Neural cell (in vitro differentiated cells): ENCODE data around the gene HYCC1.

Source experiments
- CTCF ChIP-seq: fragments of 450-650 bp; IDR thresholded peaks from 2 replicates; pipeline ENCODE4 v1.5.1; 2014; ENCODE audit warnings: antibody characterized with exemption, mild to moderate bottlenecking, moderate library complexity; ENCODE audit not compliant: poor library complexity, severe bottlenecking
- EP300 ChIP-seq: fragments of 450-650 bp; conservative IDR thresholded peaks from 2 replicates; pipeline ENCODE4 v1.6.1; 2014; ENCODE audit warnings: antibody characterized with exemption, mild to moderate bottlenecking, moderate library complexity; ENCODE audit not compliant: poor library complexity, severe bottlenecking
- EZH2 ChIP-seq: fragments of 200-600, 300-800 bp; shearing (Covaris generic), sonication (generic); IDR thresholded peaks from 2 replicates; pipeline ENCODE4 v1.6.1; 2014; ENCODE audit warnings: antibody characterized with exemption, low read length, borderline replicate concordance, mild to moderate bottlenecking; ENCODE audit not compliant: insufficient read depth, poor library complexity, severe bottlenecking
- POLR2AphosphoS5 ChIP-seq: IDR thresholded peaks from 2 replicates; pipeline ENCODE4 v1.6.1; 2012
- RAD21 ChIP-seq: fragments of 450-650 bp; conservative IDR thresholded peaks from 2 replicates; pipeline ENCODE4 v1.6.1; 2014; ENCODE audit warnings: antibody characterized with exemption, mild to moderate bottlenecking, moderate library complexity
- TAF1 ChIP-seq: IDR thresholded peaks from 2 replicates; pipeline ENCODE4 v1.6.1; 2012; ENCODE audit warnings: low read depth

- TF ChIP-seq CTCF (no peak), POLR2AphosphoS5 (no peak), EZH2 (no peak), TAF1 (no peak), RAD21 (no peak), EP300 (no peak)
These were observed 751 bp upstream of the HYCC1 start for GRCh38 chr7:23014681-23015080.
